Ovary (tissue), 9 donors: ENCODE data around the gene CYP26C1. TPM values are rescaled to one million over a fixed set of nuclear protein-coding genes. Genes with fewer than 3 reads are reported as not detected.

Source experiments
- DNase-seq, 5 donors: peaks; one replicate each; pipeline ENCODE4 v3.0.0-alpha.2; 2019 to 2020
- H3K27ac ChIP-seq, 2 donors: fragments of 200-600 bp; one replicate each; pipeline versions ENCODE4 v1.5.1 to v1.8.0; 2019 to 2022
- H3K27me3 ChIP-seq: fragments of 200-600 bp; one replicate; pipeline ENCODE4 v1.8.0; 2022
- H3K36me3 ChIP-seq: fragments of 200-600 bp; sonication (generic); one replicate; pipeline ENCODE4 v1.5.1; 2019
- H3K4me1 ChIP-seq: one replicate; pipeline ENCODE4 v1.8.1; 2013; ENCODE audit warnings: mild to moderate bottlenecking, moderate library complexity; ENCODE audit not compliant: insufficient read depth
- H3K4me3 ChIP-seq: fragments of 200-600 bp; sonication (generic); one replicate; pipeline ENCODE4 v1.5.1; 2017
- H3K9me3 ChIP-seq, 2 donors: fragments of 200-600 bp in 1 of 2; sonication (generic) in 1 of 2; one replicate each; pipeline versions ENCODE4 v1.5.1 to v1.8.1; 2013 to 2019; ENCODE audit warnings: mild to moderate bottlenecking in 1 of 2, moderate library complexity in 1 of 2
- EP300 ChIP-seq: sonication (generic); formaldehyde crosslinking; IDR thresholded peaks from one replicate; pipeline ENCODE4 v1.6.1; 2017; ENCODE audit warnings: antibody characterized with exemption
- POLR2A ChIP-seq: fragments of 450-650 bp; IDR thresholded peaks from one replicate; pipeline ENCODE4 v1.6.1; 2017; ENCODE audit warnings: antibody characterized with exemption, mild to moderate bottlenecking, moderate library complexity
- WGBS, 3 donors: extraction: QIAGEN DNeasy Blood & Tissue Kit in 1 of 3; methylation state at CpG; one replicate each; pipeline versions ENCODE4 v1.1.5 to v1.1.7; 2013 to 2017; 5-methylcytosine and 5-hydroxymethylcytosine counted together
- intact Hi-C, 4 donors: fragments of 100-400 bp; cut with DNase I; formaldehyde crosslinking; loops; one replicate each; pipeline versions ENCODE4 v1.11.0 to v1.15.1; 2022 to 2023
- polyA plus RNA-seq, 2 donors: library from polyadenylated mRNA; stranded (reverse); fragments of 200-250 nt in 1 of 2; fragments of 350-450 nt in 1 of 2; fragmentation: Illumina TruSeq in 1 of 2; extraction: RNeasy Lipid Tissue Mini Kit (QIAGEN cat#74804) in 1 of 2; gene quantifications; one replicate each; pipeline ENCODE4 v1.2.3, GENCODE V29; 2013 to 2014
- total RNA-seq, 7 donors: library from RNA; depleted of rRNA in 2 of 7; stranded (reverse); fragments of >200 nt in 2 of 7; fragmentation: NEBNext Ultra II Directional in 3 of 7; extraction: Animal tissue kit (Norgen Biotek cat#: 25700) in 3 of 7; gene quantifications; one replicate each; pipeline versions ENCODE4 v1.1.0 to v1.2.4, GENCODE V29; 2016 to 2023
- TF ChIP-seq, protein P1 (sequence below), 3 donors: fragments of 450-650 bp in 2 of 3; fragments of 200-600 bp in 1 of 3; IDR thresholded peaks; one replicate each; pipeline versions ENCODE4 v1.5.1 to v1.8.0; 2016 to 2022; ENCODE audit warnings: antibody characterized with exemption in 3 of 3, mild to moderate bottlenecking in 1 of 3
- donor health status: DM: no; HTN: no; CAD: no; lungs with moderate emphysema.
- donor health status: DM: no; HTN: no; CAD: no.
- donor health status: Bipolar disorder and iron deficiency.
- donor health status: DM: yes; HTN: yes; CAD: no.
- donor health status: DM: no; HTN: no; CAD: no.
- donor health status: DM: yes; HTN: yes; CAD: no.

CYP26C1 gene
- total and polyA plus RNA-seq, 9 donors = 0.05 to 0.20 (median 0.07) TPM; not detected in 4

- TF ChIP-seq POLR2A (no peak), EP300 (no peak)
- TF ChIP-seq, protein P1, sequence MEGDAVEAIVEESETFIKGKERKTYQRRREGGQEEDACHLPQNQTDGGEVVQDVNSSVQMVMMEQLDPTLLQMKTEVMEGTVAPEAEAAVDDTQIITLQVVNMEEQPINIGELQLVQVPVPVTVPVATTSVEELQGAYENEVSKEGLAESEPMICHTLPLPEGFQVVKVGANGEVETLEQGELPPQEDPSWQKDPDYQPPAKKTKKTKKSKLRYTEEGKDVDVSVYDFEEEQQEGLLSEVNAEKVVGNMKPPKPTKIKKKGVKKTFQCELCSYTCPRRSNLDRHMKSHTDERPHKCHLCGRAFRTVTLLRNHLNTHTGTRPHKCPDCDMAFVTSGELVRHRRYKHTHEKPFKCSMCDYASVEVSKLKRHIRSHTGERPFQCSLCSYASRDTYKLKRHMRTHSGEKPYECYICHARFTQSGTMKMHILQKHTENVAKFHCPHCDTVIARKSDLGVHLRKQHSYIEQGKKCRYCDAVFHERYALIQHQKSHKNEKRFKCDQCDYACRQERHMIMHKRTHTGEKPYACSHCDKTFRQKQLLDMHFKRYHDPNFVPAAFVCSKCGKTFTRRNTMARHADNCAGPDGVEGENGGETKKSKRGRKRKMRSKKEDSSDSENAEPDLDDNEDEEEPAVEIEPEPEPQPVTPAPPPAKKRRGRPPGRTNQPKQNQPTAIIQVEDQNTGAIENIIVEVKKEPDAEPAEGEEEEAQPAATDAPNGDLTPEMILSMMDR (IDR thresholded peaks at IDR 0.05) = no peak
- DNase-seq = no peak
- H3K9me3 ChIP-seq = no peaks in the 10 kb centered on the region
- intact Hi-C loops = no loop called here
- H3K36me3 ChIP-seq = no peaks in the 10 kb centered on the region
- no peak overlapping the region for H3K27ac ChIP-seq
- 9 to 17% (median 16%) methylated on average over 45 of the region's 45 CpGs for WGBS, 3 donors
- H3K4me3 ChIP-seq = no peak overlapping the region
- peaks cover 11% of the 10 kb centered on the region for H3K4me1 ChIP-seq
- H3K27me3 ChIP-seq = no peaks in the 10 kb centered on the region
Observed at GRCh38 chr10:93060887-93061593, 442 bp downstream of the CYP26C1 start.

DNA sequence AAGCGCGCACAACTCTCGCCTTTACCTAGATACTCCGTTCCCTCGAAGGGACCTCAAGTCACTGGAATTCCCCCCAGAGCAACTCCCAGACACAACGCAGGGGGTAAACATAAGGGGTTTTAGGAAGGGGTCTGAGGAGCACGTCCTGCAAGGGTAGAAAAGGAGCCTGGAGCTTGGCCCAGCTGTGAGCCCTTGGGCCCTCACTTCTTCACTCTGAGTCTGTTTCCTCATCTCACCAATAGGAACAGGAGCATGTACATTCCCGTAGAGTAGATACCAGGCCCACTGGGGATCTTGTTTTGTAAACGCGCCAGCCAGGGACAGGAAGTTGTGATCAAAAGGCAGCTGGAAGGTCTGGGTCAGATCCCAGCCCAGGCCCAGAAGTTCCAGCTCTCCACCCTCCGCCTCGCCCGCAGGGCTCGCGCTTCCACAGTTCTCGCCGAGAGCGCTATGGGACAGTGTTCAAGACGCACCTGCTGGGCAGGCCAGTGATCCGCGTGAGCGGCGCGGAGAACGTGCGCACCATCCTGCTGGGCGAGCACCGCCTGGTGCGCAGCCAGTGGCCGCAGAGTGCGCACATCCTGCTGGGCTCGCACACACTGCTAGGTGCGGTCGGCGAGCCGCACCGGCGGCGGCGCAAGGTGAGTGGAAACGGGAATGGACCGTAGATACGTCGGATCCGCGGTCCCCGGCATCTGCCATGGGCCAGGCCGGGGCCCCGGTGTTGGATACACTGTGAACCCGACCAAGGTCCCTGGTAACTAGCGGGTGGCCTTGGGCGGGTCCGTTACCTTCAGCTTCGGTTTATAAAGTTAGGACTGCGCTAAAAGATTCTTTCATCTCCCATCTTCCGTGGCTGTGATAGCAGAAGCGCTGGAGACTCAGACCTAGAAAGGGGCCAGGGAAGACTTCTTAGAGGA is 1.3 kb downstream of the CYP26C1 start:
- no peak overlapping the region for H3K4me3 ChIP-seq
- WGBS, 3 donors = 3 to 6% (median 3%) methylated on average over 50 to 57 of the region's 57 CpGs
- H3K36me3 ChIP-seq = no peaks in the 10 kb centered on the region
- no peaks in the 10 kb centered on the region for H3K9me3 ChIP-seq
- H3K4me1 ChIP-seq = peaks cover 11% of the 10 kb centered on the region
- no peak overlapping the region for H3K27ac ChIP-seq
- intact Hi-C loops = no loop called here
- no peak for DNase-seq
- TF ChIP-seq POLR2A (no peak), EP300 (no peak)
- TF ChIP-seq, protein P1 (IDR thresholded peaks at IDR 0.05) = no peak
- no peaks in the 10 kb centered on the region for H3K27me3 ChIP-seq

GRCh38 chr10:93062514-93063143 is 2.0 kb downstream of the CYP26C1 start:
- Histone ChIP-seq H3K27me3 (no peaks in the 10 kb centered on the region), H3K9me3 (no peaks in the 10 kb centered on the region), H3K4me1 (peaks cover 11% of the 10 kb centered on the region), H3K27ac (no peak overlapping the region), H3K36me3 (no peaks in the 10 kb centered on the region), H3K4me3 (no peak overlapping the region)
- intact Hi-C loops = no loop called here
- TF ChIP-seq, protein P1 (IDR thresholded peaks at IDR 0.05) = no peak
- no peak for TF ChIP-seq POLR2A
- TF ChIP-seq EP300 = no peak
- 1 to 3% (median 2%) methylated on average over 43 to 68 of the region's 68 CpGs for WGBS, 3 donors
- no peak for DNase-seq

DNA sequence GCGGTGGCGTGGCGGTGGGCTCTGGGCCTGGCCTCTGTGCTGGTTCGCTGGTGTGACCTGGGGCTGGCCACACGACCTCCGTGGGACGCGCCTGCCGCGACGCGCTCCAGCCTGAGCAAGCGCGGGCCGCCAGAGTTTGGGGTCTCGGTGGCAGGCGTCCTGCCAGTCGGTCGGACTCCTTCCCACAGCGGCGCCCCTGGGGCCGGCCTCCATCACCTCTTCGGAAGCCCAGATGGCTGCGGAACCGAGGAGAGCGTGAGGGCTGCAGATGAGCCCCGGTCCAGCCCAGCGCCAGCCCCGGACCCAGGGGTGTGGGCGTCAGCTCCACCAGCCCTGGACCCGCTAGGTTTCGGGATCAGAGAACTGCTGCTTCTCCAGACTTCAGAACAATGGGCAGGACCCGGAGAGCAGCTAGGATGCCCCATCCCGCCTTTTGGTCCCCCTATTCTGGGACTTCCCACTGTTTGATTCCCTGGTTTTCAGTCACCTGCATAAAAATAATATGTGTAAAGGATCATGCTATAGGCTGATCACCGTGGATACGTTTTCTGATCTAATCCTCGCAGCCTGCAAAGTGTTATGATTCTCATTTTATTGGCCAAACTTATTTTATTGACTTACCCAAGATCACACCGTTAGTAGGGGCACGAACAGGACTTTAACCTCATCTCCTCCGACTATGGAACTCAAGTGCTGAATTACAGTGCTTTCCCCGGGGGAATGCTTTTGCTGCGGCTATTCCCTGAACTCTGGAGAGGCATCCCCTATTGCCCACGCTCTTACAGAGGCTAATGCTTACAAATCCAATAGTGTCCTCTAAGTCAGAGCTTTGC is 2.8 kb downstream of the CYP26C1 start:
- Histone ChIP-seq H3K27ac (no peak overlapping the region), H3K9me3 (no peaks in the 10 kb centered on the region), H3K36me3 (no peaks in the 10 kb centered on the region), H3K4me1 (peaks cover 12% of the 10 kb centered on the region), H3K27me3 (no peaks in the 10 kb centered on the region), H3K4me3 (no peak overlapping the region)
- DNase-seq = no peak
- intact Hi-C loops = no loop called here
- 8 to 22% (median 12%) methylated on average over 19 to 43 of the region's 43 CpGs for WGBS, 3 donors
- TF ChIP-seq POLR2A (no peak), EP300 (no peak)
- TF ChIP-seq, protein P1 (IDR thresholded peaks at IDR 0.05) = no peak
